ENCODE results near the gene SMIM43.

SMIM43 gene

GRCh38 chr4:121764702-121765367 lies at the start of gene SMIM43:
TSS of gene SMIM43 (minus strand) at chr4:121765164. CDS start at chr4:121765105, 59 bp downstream.
- DNase-seq, result peak; percentile 52

GRCh38 chr4:121814756-121815155 lies 49.8 kb upstream of the SMIM43 start:
- no peak for DNase-seq

GRCh38 chr4:121811122-121811521 lies 46.2 kb upstream of the SMIM43 start:
- no peak for DNase-seq

GRCh38 chr4:121806411-121806810 lies 41.4 kb upstream of the SMIM43 start:
- no peak for DNase-seq

- no peak for DNase-seq
Measured at GRCh38 chr4:121801715-121802075, 36.7 kb upstream of the SMIM43 start.

GRCh38 chr4:121800961-121801714 lies 36.2 kb upstream of the SMIM43 start, which contains the start of gene EXOSC9:
TSS of gene EXOSC9 (plus strand) at chr4:121801323. CDS start at chr4:121801425, 102 bp downstream.
- DNase-seq, result peak; percentile 97

- no peak for DNase-seq
Measured at GRCh38 chr4:121800638-121800960, 35.6 kb upstream of the SMIM43 start.

- no peak for DNase-seq
Measured at GRCh38 chr4:121799867-121800501, 35.0 kb upstream of the SMIM43 start.

GRCh38 chr4:121799208-121799823 lies 34.4 kb upstream of the SMIM43 start:
- DNase-seq, result no peak

- no peak for DNase-seq
Measured at GRCh38 chr4:121796283-121796682, 31.3 kb upstream of the SMIM43 start.

- DNase-seq, result no peak
Measured at GRCh38 chr4:121794505-121795188, 29.7 kb upstream of the SMIM43 start.

GRCh38 chr4:121792966-121793365 lies 28.0 kb upstream of the SMIM43 start:
- DNase-seq, result no peak

- DNase-seq, result no peak
Measured at GRCh38 chr4:121791481-121791880, 26.5 kb upstream of the SMIM43 start.

GRCh38 chr4:121790976-121791375 lies 26.0 kb upstream of the SMIM43 start:
- DNase-seq, result no peak

- DNase-seq, result no peak
Measured at GRCh38 chr4:121789960-121790829, 25.2 kb upstream of the SMIM43 start.

- no peak for DNase-seq
Measured at GRCh38 chr4:121789455-121789854, 24.5 kb upstream of the SMIM43 start.

- DNase-seq, result no peak
Measured at GRCh38 chr4:121788896-121789295, 23.9 kb upstream of the SMIM43 start.

- no peak for DNase-seq
Measured at GRCh38 chr4:121786221-121786620, 21.3 kb upstream of the SMIM43 start.

- DNase-seq, result no peak
Measured at GRCh38 chr4:121785479-121785878, 20.5 kb upstream of the SMIM43 start.

- DNase-seq, result no peak
Measured at GRCh38 chr4:121784975-121785374, 20.0 kb upstream of the SMIM43 start.

- no peak for DNase-seq
Measured at GRCh38 chr4:121784401-121784800, 19.4 kb upstream of the SMIM43 start.

- no peak for DNase-seq
Measured at GRCh38 chr4:121783210-121783609, 18.2 kb upstream of the SMIM43 start.
